DND-41 (cell line): Measurements from ENCODE around the gene BTBD7.

Experiments
- ATAC-seq: fragments of 200-7000 bp; cut with Tn5 transposase; 3 replicates; pipeline ENCODE4 v1.9.1; 2021; ENCODE audit warnings: low read depth; ENCODE audit not compliant: insufficient read depth
- DNase-seq: peaks from one replicate; pipeline ENCODE4 v3.0.0-alpha.2; 2020
- H2AFZ ChIP-seq: 2 replicates; pipeline ENCODE4 v1.6.0; 2012; ENCODE audit warnings: low read depth, low read length
- H3K27ac ChIP-seq: 2 replicates; pipeline ENCODE4 v1.5.1; 2012; ENCODE audit warnings: low read length, inconsistent platforms
- H3K27me3 ChIP-seq: fragments of 200-600 bp; sonication (generic); 2 replicates; pipeline ENCODE4 v1.6.0; 2012; ENCODE audit warnings: low read length, mild to moderate bottlenecking, inconsistent platforms; ENCODE audit not compliant: insufficient read depth, poor library complexity
- H3K36me3 ChIP-seq: 2 replicates; pipeline ENCODE4 v1.5.1; 2012; ENCODE audit warnings: low read length, inconsistent platforms; ENCODE audit not compliant: insufficient read depth
- H3K4me1 ChIP-seq: 2 replicates; pipeline ENCODE4 v1.5.1; 2012; ENCODE audit warnings: mild to moderate bottlenecking, low read length; ENCODE audit not compliant: insufficient read depth
- H3K4me2 ChIP-seq: 2 replicates; pipeline ENCODE4 v1.6.0; 2012; ENCODE audit warnings: mild to moderate bottlenecking, moderate library complexity, low read length, inconsistent platforms; ENCODE audit not compliant: insufficient read depth
- H3K4me3 ChIP-seq, 2 experiments: fragments of 200-600 bp in 1 of 2; shearing (Covaris generic) in 1 of 2; 2 replicates each; pipeline ENCODE4 v1.5.1; 2012 to 2016; ENCODE audit warnings: inconsistent platforms in 2 of 2, low read length in 2 of 2, mild to moderate bottlenecking in 2 of 2, low read depth in 1 of 2, moderate library complexity in 1 of 2
- H3K79me2 ChIP-seq: 2 replicates; pipeline ENCODE4 v1.6.0; 2012; ENCODE audit warnings: low read length, inconsistent platforms; ENCODE audit not compliant: insufficient read depth
- H3K9ac ChIP-seq: 2 replicates; pipeline ENCODE4 v1.6.0; 2012; ENCODE audit warnings: low read depth, mild to moderate bottlenecking, inconsistent platforms, low read length, moderate library complexity
- H3K9me3 ChIP-seq: 2 replicates; pipeline ENCODE4 v1.5.1; 2012; ENCODE audit warnings: low read length, moderate library complexity, mild to moderate bottlenecking, inconsistent platforms; ENCODE audit not compliant: insufficient read depth, severe bottlenecking
- H4K20me1 ChIP-seq: 2 replicates; pipeline ENCODE4 v1.6.0; 2012; ENCODE audit warnings: low read length; ENCODE audit not compliant: insufficient read depth
- CTCF ChIP-seq: IDR thresholded peaks from 2 replicates; pipeline ENCODE4 v1.5.1; 2012; ENCODE audit warnings: borderline replicate concordance, low read length, moderate library complexity, mild to moderate bottlenecking; ENCODE audit not compliant: poor library complexity, severe bottlenecking; ENCODE audit errors: extremely low read depth
- EZH2 ChIP-seq: IDR thresholded peaks from 3 replicates; pipeline ENCODE4 v1.6.1; 2012; ENCODE audit warnings: borderline replicate concordance, low read depth, mild to moderate bottlenecking, moderate library complexity, low read length, inconsistent platforms; ENCODE audit not compliant: severe bottlenecking

Gene BTBD7

GRCh38 chr14:93295541-93296220, 37.2 kb downstream of the BTBD7 start:
- DNase-seq (no peak), ATAC-seq (no peak)
- Histone ChIP-seq H3K27ac (no peak overlapping the region), H4K20me1 (peaks cover 15% of the 10 kb centered on the region; the same call in 1 of the 2 replicates), H3K79me2 (peaks cover 36% of the 10 kb centered on the region), H3K9ac (no peak overlapping the region), H3K36me3 (peaks cover 11% of the 10 kb centered on the region; the same call in 1 of the 2 replicates), H3K4me2 (no peak overlapping the region), H2AFZ (no peak overlapping the region), H3K27me3 (no peaks in the 10 kb centered on the region), H3K4me3 (no peak overlapping the region), H3K4me1 (no peaks in the 10 kb centered on the region), H3K9me3 (no peaks in the 10 kb centered on the region)
- TF ChIP-seq EZH2 (no peak), CTCF (no peak)

- ATAC-seq (no peak), DNase-seq (no peak)
- Histone ChIP-seq H3K4me3 (no peak overlapping the region), H3K27ac (no peak overlapping the region), H3K9ac (no peak overlapping the region), H3K4me2 (no peak overlapping the region), H3K79me2 (no peaks in the 10 kb centered on the region), H3K27me3 (no peaks in the 10 kb centered on the region), H3K9me3 (no peaks in the 10 kb centered on the region), H2AFZ (no peak overlapping the region), H4K20me1 (peaks cover 8% of the 10 kb centered on the region; the same call in 1 of the 2 replicates), H3K4me1 (no peaks in the 10 kb centered on the region), H3K36me3 (peaks cover 16% of the 10 kb centered on the region)
- TF ChIP-seq CTCF, result no peak
- TF ChIP-seq EZH2, result no peak
These were observed 46.5 kb downstream of the BTBD7 start for GRCh38 chr14:93286212-93286890.

- no peaks in the 10 kb centered on the region for H3K4me1 ChIP-seq
- no peaks in the 10 kb centered on the region for H3K79me2 ChIP-seq
- no peak overlapping the region for H2AFZ ChIP-seq
- no peak for DNase-seq
- H4K20me1 ChIP-seq, result peaks cover 8% of the 10 kb centered on the region; the same call in 1 of the 2 replicates
- no peak for ATAC-seq
- H3K9ac ChIP-seq, result no peak overlapping the region
- H3K27ac ChIP-seq, result no peak overlapping the region
- H3K36me3 ChIP-seq, result peaks cover 16% of the 10 kb centered on the region
- no peak overlapping the region for H3K4me2 ChIP-seq
- TF ChIP-seq EZH2, result no peak
- TF ChIP-seq CTCF, result no peak
- no peaks in the 10 kb centered on the region for H3K27me3 ChIP-seq
- no peaks in the 10 kb centered on the region for H3K9me3 ChIP-seq
- H3K4me3 ChIP-seq, result no peak overlapping the region
These were observed 47.8 kb downstream of the BTBD7 start for GRCh38 chr14:93285044-93285443.
